Tibial nerve (tissue), 4 donors: Measurements from ENCODE around the gene SERINC1. TPM values are rescaled to one million over a fixed set of nuclear protein-coding genes. Genes with fewer than 3 reads are reported as not detected.

Experiments used
- DNase-seq, 2 donors: peaks; one replicate each; pipeline ENCODE4 v3.0.0-alpha.2; 2019; ENCODE audit warnings: low spot score in 2 of 2
- H3K27ac ChIP-seq, 4 donors: fragments of 200-600 bp; sonication (generic) in 3 of 4; one replicate each; pipeline ENCODE4 v1.5.1; 2017 to 2019; ENCODE audit warnings: mild to moderate bottlenecking in 1 of 4
- H3K27me3 ChIP-seq, 2 donors: fragments of 200-600 bp; sonication (generic) in 1 of 2; one replicate each; pipeline versions ENCODE4 v1.5.1 to v1.6.0; 2017 to 2019
- H3K36me3 ChIP-seq, 3 donors: fragments of 200-600 bp; sonication (generic); one replicate each; pipeline ENCODE4 v1.5.1; 2018 to 2019
- H3K4me1 ChIP-seq, 4 donors: fragments of 200-600 bp; sonication (generic) in 3 of 4; one replicate each; pipeline ENCODE4 v1.5.1; 2017 to 2019
- H3K4me3 ChIP-seq, 4 donors: fragments of 200-600 bp; sonication (generic) in 3 of 4; one replicate each; pipeline ENCODE4 v1.5.1; 2017 to 2019; ENCODE audit warnings: mild to moderate bottlenecking in 1 of 4, moderate library complexity in 1 of 4
- H3K9me3 ChIP-seq, 4 donors: fragments of 200-600 bp; sonication (generic) in 3 of 4; one replicate each; pipeline ENCODE4 v1.5.1; 2017 to 2019
- EP300 ChIP-seq, 2 donors: sonication (generic); formaldehyde crosslinking; IDR thresholded peaks; one replicate each; pipeline ENCODE4 v1.6.1; 2017; ENCODE audit warnings: antibody characterized with exemption in 2 of 2, mild to moderate bottlenecking in 1 of 2
- POLR2A ChIP-seq, 2 donors: fragments of 450-650 bp; IDR thresholded peaks; one replicate each; pipeline ENCODE4 v1.6.1; 2017; ENCODE audit warnings: antibody characterized with exemption in 2 of 2, mild to moderate bottlenecking in 2 of 2, moderate library complexity in 2 of 2
- WGBS, 2 donors: methylation state at CpG; one replicate each; pipeline ENCODE4 v1.1.5; 2018; 5-methylcytosine and 5-hydroxymethylcytosine counted together
- small RNA-seq: library from RNA; depleted of rRNA; stranded (forward); fragments of <200 nt; gene quantifications from one replicate; pipeline ENCODE3, GENCODE V24; 2016
- total RNA-seq, 4 donors: library from RNA; depleted of rRNA; stranded (reverse); fragments of >200 nt; gene quantifications; one replicate each; pipeline ENCODE4 v1.1.0, GENCODE V29; 2016
- TF ChIP-seq, protein P1 (sequence below), 5 experiments: fragments of 200-600 bp in 3 of 5; fragments of 450-650 bp in 2 of 5; sonication (generic) in 3 of 5; IDR thresholded peaks; one replicate each; pipeline ENCODE4 v1.5.1; 2016 to 2019; ENCODE audit warnings: antibody characterized with exemption in 5 of 5, mild to moderate bottlenecking in 3 of 5, moderate library complexity in 2 of 5

The SERINC1 gene
- total RNA-seq, 4 donors from 2014 or later, result 167 to 275 (median 248) TPM

- DNase-seq, result no peak
- Histone ChIP-seq H3K36me3 (no peaks in the 10 kb centered on the region), H3K27ac (no peak overlapping the region), H3K4me1 (peaks cover 0 to 6% (median 0%) of the 10 kb centered on the region in 4 donors), H3K4me3 (no peak overlapping the region), H3K27me3 (no peaks in the 10 kb centered on the region), H3K9me3 (no peaks in the 10 kb centered on the region)
- TF ChIP-seq, protein P1, sequence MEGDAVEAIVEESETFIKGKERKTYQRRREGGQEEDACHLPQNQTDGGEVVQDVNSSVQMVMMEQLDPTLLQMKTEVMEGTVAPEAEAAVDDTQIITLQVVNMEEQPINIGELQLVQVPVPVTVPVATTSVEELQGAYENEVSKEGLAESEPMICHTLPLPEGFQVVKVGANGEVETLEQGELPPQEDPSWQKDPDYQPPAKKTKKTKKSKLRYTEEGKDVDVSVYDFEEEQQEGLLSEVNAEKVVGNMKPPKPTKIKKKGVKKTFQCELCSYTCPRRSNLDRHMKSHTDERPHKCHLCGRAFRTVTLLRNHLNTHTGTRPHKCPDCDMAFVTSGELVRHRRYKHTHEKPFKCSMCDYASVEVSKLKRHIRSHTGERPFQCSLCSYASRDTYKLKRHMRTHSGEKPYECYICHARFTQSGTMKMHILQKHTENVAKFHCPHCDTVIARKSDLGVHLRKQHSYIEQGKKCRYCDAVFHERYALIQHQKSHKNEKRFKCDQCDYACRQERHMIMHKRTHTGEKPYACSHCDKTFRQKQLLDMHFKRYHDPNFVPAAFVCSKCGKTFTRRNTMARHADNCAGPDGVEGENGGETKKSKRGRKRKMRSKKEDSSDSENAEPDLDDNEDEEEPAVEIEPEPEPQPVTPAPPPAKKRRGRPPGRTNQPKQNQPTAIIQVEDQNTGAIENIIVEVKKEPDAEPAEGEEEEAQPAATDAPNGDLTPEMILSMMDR (IDR thresholded peaks at IDR 0.05), result no peak
- TF ChIP-seq POLR2A (IDR thresholded peaks at IDR 0.05) (no peak), EP300 (IDR thresholded peaks at IDR 0.05) (no peak)
- 66 to 69% methylated on average over 5 of the region's 5 CpGs for WGBS, 2 donors
These were observed 77.6 kb downstream of the SERINC1 start for GRCh38 chr6:122394016-122394415.

- H3K4me1 ChIP-seq, result peaks cover 0 to under 1% (median 0%) of the 10 kb centered on the region in 4 donors
- H3K27ac ChIP-seq, result no peak overlapping the region
- no peaks in the 10 kb centered on the region for H3K36me3 ChIP-seq
- H3K27me3 ChIP-seq, result no peaks in the 10 kb centered on the region
- 69 to 82% methylated on average over 8 of the region's 8 CpGs for WGBS, 2 donors
- no peak for DNase-seq
- no peak overlapping the region for H3K4me3 ChIP-seq
- no peaks in the 10 kb centered on the region for H3K9me3 ChIP-seq
- no peak for TF ChIP-seq EP300 (IDR thresholded peaks at IDR 0.05)
- TF ChIP-seq, protein P1 (IDR thresholded peaks at IDR 0.05), result no peak
- no peak for TF ChIP-seq POLR2A (IDR thresholded peaks at IDR 0.05)
These were observed 78.2 kb downstream of the SERINC1 start for GRCh38 chr6:122393351-122393896.

Small RNAs within 50 kb of the gene (small RNA-seq; reads per million reads assigned to genes)
- gene Z99129.1, result not detected

Other genes starting within 250 kb of the SERINC1 start
- 10 to 100 TPM; 20.7 to 40.6 (median 31.5) TPM for gene HSF2, start 72.2 kb downstream of the SERINC1 start, total RNA-seq
- gene PKIB, start 138.6 kb upstream of the SERINC1 start, total RNA-seq, result 1 to 10 TPM in 2 of 4 donors, under 1 TPM in 1, not detected in 1; 0.90 to 5.7 (median 2.0) TPM